GM23248 (cell line): Measurements from ENCODE around the gene STH. TPM values are rescaled to one million over a fixed set of nuclear protein-coding genes. Genes with fewer than 3 reads are reported as not detected.

ENCODE experiments used
- DNase-seq: peaks from one replicate; pipeline ENCODE4 v3.0.0-alpha.2; 2015
- H2AFZ ChIP-seq: fragments of 200-600 bp; sonication (generic); 2 replicates; pipeline ENCODE4 v1.6.1; 2016; ENCODE audit warnings: antibody characterized with exemption
- H3F3A ChIP-seq: fragments of 200-600 bp; sonication (generic); 2 replicates; pipeline ENCODE4 v1.6.1; 2016; ENCODE audit warnings: mild to moderate bottlenecking, antibody characterized with exemption, mixed run types; ENCODE audit not compliant: insufficient read depth
- H3K27ac ChIP-seq: fragments of 200-600 bp; sonication (generic); 2 replicates; pipeline ENCODE4 v1.5.1; 2016; ENCODE audit warnings: mild to moderate bottlenecking
- H3K27me3 ChIP-seq: fragments of 200-600 bp; sonication (generic); replicated peaks from 2 replicates; pipeline ENCODE4 v1.6.1; 2016; ENCODE audit warnings: mild to moderate bottlenecking; ENCODE audit not compliant: insufficient read depth
- H3K36me3 ChIP-seq: fragments of 200-600 bp; sonication (generic); 2 replicates; pipeline ENCODE4 v1.6.1; 2016; ENCODE audit warnings: low read depth, mild to moderate bottlenecking
- H3K4me1 ChIP-seq: fragments of 200-600 bp; sonication (generic); 2 replicates; pipeline ENCODE4 v1.6.1; 2016; ENCODE audit warnings: mild to moderate bottlenecking; ENCODE audit not compliant: insufficient read depth
- H3K4me2 ChIP-seq: fragments of 200-600 bp; sonication (generic); one replicate; pipeline ENCODE4 v1.6.1; 2016; ENCODE audit warnings: mild to moderate bottlenecking; ENCODE audit not compliant: unreplicated experiment
- H3K4me3 ChIP-seq: fragments of 200-600 bp; sonication (generic); 2 replicates; pipeline ENCODE4 v1.5.1; 2016; ENCODE audit warnings: mild to moderate bottlenecking
- H3K79me2 ChIP-seq: fragments of 200-600 bp; sonication (generic); 2 replicates; pipeline ENCODE4 v1.6.1; 2016; ENCODE audit warnings: mild to moderate bottlenecking; ENCODE audit not compliant: insufficient read depth
- H3K9ac ChIP-seq: fragments of 200-600 bp; sonication (generic); 2 replicates; pipeline ENCODE4 v1.6.1; 2016; ENCODE audit warnings: mild to moderate bottlenecking
- H3K9me2 ChIP-seq: fragments of 200-600 bp; sonication (generic); 2 replicates; pipeline ENCODE4 v1.6.1; 2016; ENCODE audit warnings: mixed run types, mild to moderate bottlenecking, moderate library complexity; ENCODE audit not compliant: insufficient read depth
- H3K9me3 ChIP-seq: fragments of 200-600 bp; sonication (generic); one replicate; pipeline ENCODE4 v1.6.1; 2017; ENCODE audit warnings: low read depth
- H4K20me1 ChIP-seq: fragments of 200-600 bp; sonication (generic); 2 replicates; pipeline ENCODE4 v1.6.0; 2016; ENCODE audit not compliant: insufficient read depth
- EZH2 ChIP-seq: fragments of 200-600 bp; sonication (generic); IDR thresholded peaks from 2 replicates; pipeline ENCODE4 v1.6.1; 2018; ENCODE audit warnings: antibody characterized with exemption, mild to moderate bottlenecking; ENCODE audit not compliant: insufficient read depth, poor library complexity, severe bottlenecking
- EZH2phosphoT487 ChIP-seq: fragments of 200-600 bp; sonication (generic); IDR thresholded peaks from 2 replicates; pipeline ENCODE4 v1.6.1; 2018; ENCODE audit warnings: antibody characterized with exemption, moderate library complexity, mild to moderate bottlenecking, low read depth; ENCODE audit not compliant: insufficient read depth
- WGBS, 2 experiments: methylation state at CpG; one replicate each; pipeline ENCODE4 v1.1.6; 2015 to 2017; ENCODE audit warnings: low lambda C conversion rate in 2 of 2, low coverage in 1 of 2; ENCODE audit errors: missing lambda C conversion rate in 2 of 2; 5-methylcytosine and 5-hydroxymethylcytosine counted together
- in situ Hi-C: fragments of 300-500 bp; cut with MboI; formaldehyde crosslinking; loops from 2 replicates; pipeline ENCODE4 v1.15.0; 2020
- polyA plus RNA-seq: library from polyadenylated mRNA; unstranded; fragments of >200 nt; fragmentation: Nextera tagmentation; extraction: Ambion mirVana; gene quantifications from 2 replicates; pipeline ENCODE4 v1.2.1, GENCODE V29; 2016
- total RNA-seq: library from RNA; depleted of rRNA; stranded (reverse); fragments of >200 nt; shearing (Covaris generic); gene quantifications from 2 replicates; pipeline ENCODE4 v1.2.3, GENCODE V29; 2014

The STH gene
- total and polyA plus RNA-seq, 2 experiments from 2014 or later = not detected

GRCh38 chr17:46037722-46038255 lies 38.7 kb downstream of the STH start:
- H3K79me2 ChIP-seq = peaks cover 13% of the 10 kb centered on the region
- H3K4me1 ChIP-seq = no peaks in the 10 kb centered on the region
- TF ChIP-seq EZH2 = no peak
- TF ChIP-seq EZH2phosphoT487 = no peak
- no peaks in the 10 kb centered on the region for H4K20me1 ChIP-seq
- no peak overlapping the region for H3K4me2 ChIP-seq
- H3K36me3 ChIP-seq = peaks cover 76% of the 10 kb centered on the region
- H3K9me2 ChIP-seq = no peaks in the 10 kb centered on the region
- in situ Hi-C loops = loop anchor here (10.0 kb wide), 1 partner anchor 177 kb away; no protein-coding TSS in a partner anchor
- no peak overlapping the region for H3K27ac ChIP-seq
- no peaks in the 10 kb centered on the region for H3K27me3 ChIP-seq
- no peak overlapping the region for H2AFZ ChIP-seq
- H3F3A ChIP-seq = no peaks in the 10 kb centered on the region
- H3K9ac ChIP-seq = no peak overlapping the region
- no peak overlapping the region for H3K4me3 ChIP-seq
- H3K9me3 ChIP-seq = no peaks in the 10 kb centered on the region
- no peak for DNase-seq
- WGBS, 2 experiments = 57 to 61% methylated on average over 4 of the region's 4 CpGs

DNA sequence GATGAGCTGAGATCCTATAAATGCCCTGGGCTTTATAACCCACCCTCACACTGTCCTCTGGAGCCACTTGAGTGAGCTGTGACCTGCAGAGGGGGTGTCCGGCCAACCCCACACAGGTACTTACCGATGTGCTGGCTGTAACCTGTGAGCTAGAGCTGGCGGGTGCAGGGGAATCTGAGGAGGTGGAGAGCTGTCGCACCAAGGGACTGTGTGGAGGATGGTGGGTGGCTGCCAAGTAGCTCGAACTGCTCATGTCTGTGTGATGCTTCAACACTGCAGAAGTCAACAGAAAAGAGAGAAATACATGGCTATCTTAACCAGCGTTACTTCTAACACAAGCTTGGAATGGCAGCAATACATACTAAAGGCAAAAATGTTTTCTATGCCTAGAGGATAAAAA lies 39.4 kb downstream of the STH start:
- no peak for DNase-seq
- Histone ChIP-seq H3K4me2 (no peak overlapping the region), H3K4me3 (no peak overlapping the region), H4K20me1 (no peaks in the 10 kb centered on the region), H3K27me3 (no peaks in the 10 kb centered on the region), H3K9me3 (no peaks in the 10 kb centered on the region), H3F3A (no peaks in the 10 kb centered on the region), H3K9me2 (no peaks in the 10 kb centered on the region), H3K27ac (no peak overlapping the region), H3K4me1 (no peaks in the 10 kb centered on the region), H3K36me3 (peaks cover 72% of the 10 kb centered on the region), H3K79me2 (peaks cover 19% of the 10 kb centered on the region), H2AFZ (no peak overlapping the region), H3K9ac (no peak overlapping the region)
- 82 to 84% methylated on average over 6 of the region's 6 CpGs for WGBS, 2 experiments
- in situ Hi-C loops = loop anchor here (10.0 kb wide), 1 partner anchor 176 kb away; no protein-coding TSS in a partner anchor
- TF ChIP-seq EZH2phosphoT487 (no peak), EZH2 (no peak)

DNA sequence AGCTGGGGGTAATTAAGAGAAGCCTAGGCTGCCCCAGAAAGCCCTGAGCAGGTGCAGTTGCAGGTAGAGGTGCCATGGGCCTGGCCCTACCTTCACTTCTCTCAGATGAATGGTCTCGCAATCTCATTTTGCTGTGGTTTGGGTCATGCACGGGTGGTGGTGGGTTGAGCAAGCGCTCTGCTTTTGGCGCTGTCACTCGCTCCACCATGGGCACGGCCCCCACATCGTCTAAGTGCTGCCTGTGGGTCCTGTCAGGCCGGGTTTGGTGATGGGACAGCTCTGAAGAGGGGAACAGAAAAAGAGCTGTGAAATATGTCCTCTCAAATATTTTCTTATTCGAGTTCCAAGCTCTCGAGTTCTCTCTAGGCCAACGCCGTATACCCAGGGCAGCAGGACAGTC lies 39.9 kb downstream of the STH start:
- Histone ChIP-seq H3K9me3 (no peaks in the 10 kb centered on the region), H3K9me2 (no peaks in the 10 kb centered on the region), H3K27me3 (no peaks in the 10 kb centered on the region), H3F3A (no peaks in the 10 kb centered on the region), H3K4me3 (no peak overlapping the region), H3K79me2 (peaks cover 24% of the 10 kb centered on the region), H3K4me1 (peaks cover 1% of the 10 kb centered on the region; the same call in 1 of the 2 replicates), H4K20me1 (no peaks in the 10 kb centered on the region), H3K27ac (no peak overlapping the region), H3K36me3 (peaks cover 68% of the 10 kb centered on the region), H3K4me2 (no peak overlapping the region), H2AFZ (no peak overlapping the region), H3K9ac (no peak overlapping the region)
- in situ Hi-C loops = loop anchor here (10.0 kb wide), 1 partner anchor 176 kb away; no protein-coding TSS in a partner anchor
- WGBS, 2 experiments = 97 to 99% methylated on average over 12 of the region's 12 CpGs
- DNase-seq = no peak
- no peak for TF ChIP-seq EZH2phosphoT487
- TF ChIP-seq EZH2 = no peak

GRCh38 chr17:46039592-46040186 lies 40.6 kb downstream of the STH start:
- no peaks in the 10 kb centered on the region for H3K9me3 ChIP-seq
- no peak overlapping the region for H2AFZ ChIP-seq
- in situ Hi-C loops = loop anchor here (10.0 kb wide), 2 partner anchors 65 to 175 kb away; no protein-coding TSS in a partner anchor
- no peak overlapping the region for H3K4me3 ChIP-seq
- H3K9ac ChIP-seq = no peak overlapping the region
- no peaks in the 10 kb centered on the region for H3K27me3 ChIP-seq
- no peak overlapping the region for H3K4me2 ChIP-seq
- H3K4me1 ChIP-seq = peaks cover 4% of the 10 kb centered on the region; the same call in 1 of the 2 replicates
- no peaks in the 10 kb centered on the region for H3K9me2 ChIP-seq
- TF ChIP-seq EZH2phosphoT487 (no peak), EZH2 (no peak)
- 82% methylated on average over 5 of the region's 5 CpGs for WGBS, 2 experiments
- no peak for DNase-seq
- peaks cover 3% of the 10 kb centered on the region; the same call in 1 of the 2 replicates for H3F3A ChIP-seq
- H4K20me1 ChIP-seq = no peaks in the 10 kb centered on the region
- H3K36me3 ChIP-seq = peaks cover 62% of the 10 kb centered on the region
- no peak overlapping the region for H3K27ac ChIP-seq
- peaks cover 28% of the 10 kb centered on the region for H3K79me2 ChIP-seq
